ENCODE measurements around the gene APOO.

GRCh38 chrX:23919148-23919547 lies 11.4 kb upstream of the APOO start:
- TF ChIP-seq, protein P1, sequence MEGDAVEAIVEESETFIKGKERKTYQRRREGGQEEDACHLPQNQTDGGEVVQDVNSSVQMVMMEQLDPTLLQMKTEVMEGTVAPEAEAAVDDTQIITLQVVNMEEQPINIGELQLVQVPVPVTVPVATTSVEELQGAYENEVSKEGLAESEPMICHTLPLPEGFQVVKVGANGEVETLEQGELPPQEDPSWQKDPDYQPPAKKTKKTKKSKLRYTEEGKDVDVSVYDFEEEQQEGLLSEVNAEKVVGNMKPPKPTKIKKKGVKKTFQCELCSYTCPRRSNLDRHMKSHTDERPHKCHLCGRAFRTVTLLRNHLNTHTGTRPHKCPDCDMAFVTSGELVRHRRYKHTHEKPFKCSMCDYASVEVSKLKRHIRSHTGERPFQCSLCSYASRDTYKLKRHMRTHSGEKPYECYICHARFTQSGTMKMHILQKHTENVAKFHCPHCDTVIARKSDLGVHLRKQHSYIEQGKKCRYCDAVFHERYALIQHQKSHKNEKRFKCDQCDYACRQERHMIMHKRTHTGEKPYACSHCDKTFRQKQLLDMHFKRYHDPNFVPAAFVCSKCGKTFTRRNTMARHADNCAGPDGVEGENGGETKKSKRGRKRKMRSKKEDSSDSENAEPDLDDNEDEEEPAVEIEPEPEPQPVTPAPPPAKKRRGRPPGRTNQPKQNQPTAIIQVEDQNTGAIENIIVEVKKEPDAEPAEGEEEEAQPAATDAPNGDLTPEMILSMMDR (IDR thresholded peaks at IDR 0.05) = no peak
- no peak for TF ChIP-seq POLR2A (IDR thresholded peaks at IDR 0.05)
